ENCODE data around the gene FBXW9. TPM values are rescaled to one million over a fixed set of nuclear protein-coding genes. Genes with fewer than 3 reads are reported as not detected.
"Not testable (repeated sequence)": the region's sequence is repeated elsewhere in the genome, so short reads cannot be mapped to it uniquely, and the experiment has no call there.

Gene FBXW9
- total RNA-seq, 2 experiments from 2014 or later, result 11.0 to 11.5 TPM

DNA sequence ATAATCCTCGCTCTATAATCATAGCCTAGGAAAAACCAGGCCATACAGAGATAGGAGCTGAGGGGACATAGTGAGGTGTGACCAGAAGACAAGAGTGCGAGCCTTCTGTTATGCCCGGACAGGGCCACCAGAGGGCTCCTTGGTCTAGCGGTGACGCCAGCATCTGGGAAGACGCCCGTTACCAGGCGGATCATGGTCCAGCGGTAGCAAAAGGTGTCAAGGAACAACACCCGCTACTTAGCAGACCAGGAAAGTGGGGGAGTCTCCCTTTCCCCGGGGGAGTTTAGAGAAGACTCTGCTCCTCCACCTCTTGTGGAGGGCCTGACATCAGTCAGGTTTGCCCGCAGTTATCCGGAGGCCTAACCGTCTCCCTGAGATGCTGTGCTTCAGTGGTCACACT is 15.6 kb upstream of the FBXW9 start:
- CTCF ChIA-PET (ENCODE audit: unreplicated experiment); BruUV-seq (replicated peaks); DNase-seq (ENCODE audit: low spot score); intact Hi-C loops (cut with micrococcal nuclease; ENCODE audit: unreplicated experiment); H3K4me3 ChIP-seq (ENCODE audit: low read depth, low read length, poor library complexity, severe bottlenecking); H3K79me2 ChIP-seq (ENCODE audit: insufficient read depth, low read depth, low read length); H3K27ac ChIP-seq (ENCODE audit: low read depth, low read length, poor library complexity, severe bottlenecking); H3K9me3 ChIP-seq (ENCODE audit: low read length); POLR2A ChIA-PET; H4K20me1 ChIP-seq (ENCODE audit: insufficient read depth, low read length); H3K9me2 ChIP-seq (ENCODE audit: insufficient read depth, low read length); H3K4me2 ChIP-seq (ENCODE audit: low read length); H2AFZ ChIP-seq (ENCODE audit: low read length); H3K4me1 ChIP-seq (ENCODE audit: insufficient read depth, low read length, poor library complexity, severe bottlenecking): not testable (repeated sequence)
- H3K36me3 ChIP-seq (ENCODE audit: insufficient read depth, low read length), result peaks cover 95% of the 10 kb centered on the region
- peak; percentile 41; the same call in 1 of the 2 replicates for TF ChIP-seq CTCF (conservative IDR thresholded peaks at IDR 0.05; ENCODE audit: low read length)

GRCh38 chr19:12711187-12711586 is 14.8 kb upstream of the FBXW9 start:
- no peaks in the 10 kb centered on the region for H4K20me1 ChIP-seq (ENCODE audit: insufficient read depth, low read length)
- no peak overlapping the region for H2AFZ ChIP-seq (ENCODE audit: low read length)
- no peaks in the 10 kb centered on the region for H3K4me1 ChIP-seq (ENCODE audit: insufficient read depth, low read length, poor library complexity, severe bottlenecking)
- H3K9me2 ChIP-seq (ENCODE audit: insufficient read depth, low read length), result no peaks in the 10 kb centered on the region
- no peak for DNase-seq (ENCODE audit: low spot score)
- TF ChIP-seq CTCF (conservative IDR thresholded peaks at IDR 0.05; ENCODE audit: low read length), result no peak
- no peak for TF ChIP-seq EZH2phosphoT487 (IDR thresholded peaks at IDR 0.05; ENCODE audit: borderline replicate concordance, low read depth, low read length)
- ChIA-PET POLR2A (no interaction called here), CTCF (ENCODE audit: unreplicated experiment) (no interaction called here)
- no peaks in the 10 kb centered on the region for H3K9me3 ChIP-seq (ENCODE audit: low read length)
- no peak overlapping the region for H3K4me3 ChIP-seq (ENCODE audit: low read depth, low read length, poor library complexity, severe bottlenecking)
- intact Hi-C loops (cut with micrococcal nuclease; ENCODE audit: unreplicated experiment), result no loop called here
- no peak overlapping the region for H3K27ac ChIP-seq (ENCODE audit: low read depth, low read length, poor library complexity, severe bottlenecking)
- no TSS peak for BruUV-seq (replicated peaks)
- H3K79me2 ChIP-seq (ENCODE audit: insufficient read depth, low read depth, low read length), result no peaks in the 10 kb centered on the region
- peaks cover 95% of the 10 kb centered on the region for H3K36me3 ChIP-seq (ENCODE audit: insufficient read depth, low read length)
- no peak overlapping the region for H3K4me2 ChIP-seq (ENCODE audit: low read length)

GRCh38 chr19:12708641-12709040 is 12.2 kb upstream of the FBXW9 start:
- H3K4me3 ChIP-seq (ENCODE audit: low read depth, low read length, poor library complexity, severe bottlenecking), result no peak overlapping the region
- no peak overlapping the region for H2AFZ ChIP-seq (ENCODE audit: low read length)
- no peak overlapping the region for H3K27ac ChIP-seq (ENCODE audit: low read depth, low read length, poor library complexity, severe bottlenecking)
- no peak for DNase-seq (ENCODE audit: low spot score)
- H3K36me3 ChIP-seq (ENCODE audit: insufficient read depth, low read length), result peaks cover 95% of the 10 kb centered on the region
- no peaks in the 10 kb centered on the region for H4K20me1 ChIP-seq (ENCODE audit: insufficient read depth, low read length)
- BruUV-seq (replicated peaks), result no TSS peak
- POLR2A ChIA-PET, result no interaction called here
- intact Hi-C loops (cut with micrococcal nuclease; ENCODE audit: unreplicated experiment), result no loop called here
- TF ChIP-seq CTCF (conservative IDR thresholded peaks at IDR 0.05; ENCODE audit: low read length) (no peak), EZH2phosphoT487 (IDR thresholded peaks at IDR 0.05; ENCODE audit: borderline replicate concordance, low read depth, low read length) (no peak)
- H3K4me2 ChIP-seq (ENCODE audit: low read length), result no peak overlapping the region
- CTCF ChIA-PET (ENCODE audit: unreplicated experiment), result no interaction called here
- no peaks in the 10 kb centered on the region for H3K9me2 ChIP-seq (ENCODE audit: insufficient read depth, low read length)
- H3K4me1 ChIP-seq (ENCODE audit: insufficient read depth, low read length, poor library complexity, severe bottlenecking), result no peaks in the 10 kb centered on the region
- H3K79me2 ChIP-seq (ENCODE audit: insufficient read depth, low read depth, low read length), result no peaks in the 10 kb centered on the region
- H3K9me3 ChIP-seq (ENCODE audit: low read length), result no peaks in the 10 kb centered on the region

Data from OCI-LY7 (cell line).